ENCODE data around the gene KCNK4.

The KCNK4 gene

GRCh38 chr11:64248578-64248977 is 42.5 kb upstream of the KCNK4 start:
- no peak overlapping the region for H3K4me3 ChIP-seq (replicated peaks; ENCODE audit: insufficient read depth, low read length)
- no peak for TF ChIP-seq GABPA (IDR thresholded peaks at IDR 0.05; ENCODE audit: low read depth)
- no peak for TF ChIP-seq REST (IDR thresholded peaks at IDR 0.05; ENCODE audit: insufficient replicate concordance, low read depth)
- no peak for TF ChIP-seq SPI1 (IDR thresholded peaks at IDR 0.05; ENCODE audit: borderline replicate concordance, low read depth)
- TF ChIP-seq POLR2AphosphoS5 (IDR thresholded peaks at IDR 0.05; ENCODE audit: low read depth) = no peak
- TF ChIP-seq CTCF (IDR thresholded peaks at IDR 0.05; ENCODE audit: insufficient read depth, low read length) = no peak
- no peak overlapping the region for H3K27ac ChIP-seq (replicated peaks)
- no peak for DNase-seq (ENCODE audit: low read depth in 1 of 2, low spot score in 1 of 2)
- no peaks in the 10 kb centered on the region for H3K27me3 ChIP-seq (ENCODE audit: insufficient read depth, poor library complexity, severe bottlenecking)

GRCh38 chr11:64249038-64249437 is 42.1 kb upstream of the KCNK4 start:
- Histone ChIP-seq H3K27ac (replicated peaks) (no peak overlapping the region), H3K27me3 (ENCODE audit: insufficient read depth, poor library complexity, severe bottlenecking) (no peaks in the 10 kb centered on the region), H3K4me3 (replicated peaks; ENCODE audit: insufficient read depth, low read length) (no peak overlapping the region)
- TF ChIP-seq SPI1 (IDR thresholded peaks at IDR 0.05; ENCODE audit: borderline replicate concordance, low read depth) = no peak
- TF ChIP-seq GABPA (IDR thresholded peaks at IDR 0.05; ENCODE audit: low read depth) = no peak
- no peak for TF ChIP-seq REST (IDR thresholded peaks at IDR 0.05; ENCODE audit: insufficient replicate concordance, low read depth)
- TF ChIP-seq POLR2AphosphoS5 (IDR thresholded peaks at IDR 0.05; ENCODE audit: low read depth) = no peak
- TF ChIP-seq CTCF (IDR thresholded peaks at IDR 0.05; ENCODE audit: insufficient read depth, low read length) = no peak
- DNase-seq (ENCODE audit: low read depth in 1 of 2, low spot score in 1 of 2) = no peak

GRCh38 chr11:64249563-64250414 is 41.3 kb upstream of the KCNK4 start:
- no peak overlapping the region for H3K27ac ChIP-seq (replicated peaks)

More at GRCh38 chr11:64249563-64250414, 41.3 kb upstream of the KCNK4 start:
- TF ChIP-seq GABPA (IDR thresholded peaks at IDR 0.05; ENCODE audit: low read depth) = no peak
- TF ChIP-seq POLR2AphosphoS5 (IDR thresholded peaks at IDR 0.05; ENCODE audit: low read depth) = no peak
- TF ChIP-seq CTCF (IDR thresholded peaks at IDR 0.05; ENCODE audit: insufficient read depth, low read length) = no peak
- TF ChIP-seq REST (IDR thresholded peaks at IDR 0.05; ENCODE audit: insufficient replicate concordance, low read depth) = no peak
- no peak for TF ChIP-seq SPI1 (IDR thresholded peaks at IDR 0.05; ENCODE audit: borderline replicate concordance, low read depth)
- no peak overlapping the region for H3K4me3 ChIP-seq (replicated peaks; ENCODE audit: insufficient read depth, low read length)
- H3K27me3 ChIP-seq (ENCODE audit: insufficient read depth, poor library complexity, severe bottlenecking) = no peaks in the 10 kb centered on the region
- no peak for DNase-seq (ENCODE audit: low read depth in 1 of 2, low spot score in 1 of 2)

Data from HL-60 (cell line).